K562 (cell line): Measurements from ENCODE around the gene NEU3. TPM values are rescaled to one million over a fixed set of nuclear protein-coding genes. Genes with fewer than 3 reads are reported as not detected.

Experiments
- CBFB ChIP-seq: sonication (generic); formaldehyde crosslinking; IDR thresholded peaks from 2 replicates; pipeline ENCODE4 v1.4.0; 2020; ENCODE audit warnings: mild to moderate bottlenecking, missing genetic modification reagents
- ESRRA ChIP-seq: fragments of 450-650 bp; IDR thresholded peaks from 2 replicates; pipeline ENCODE4 v1.6.1; 2014; ENCODE audit warnings: low read depth, mild to moderate bottlenecking, moderate library complexity, borderline replicate concordance
- HDAC3 ChIP-seq: fragments of 450-650 bp; IDR thresholded peaks from 2 replicates; pipeline ENCODE4 v1.6.1; 2018; ENCODE audit warnings: borderline replicate concordance, mild to moderate bottlenecking, moderate library complexity; ENCODE audit not compliant: partially characterized antibody
- ID3 ChIP-seq, 2 experiments: fragments of 250-450 bp in 1 of 2; fragments of 450-650 bp in 1 of 2; sonication (Bioruptor Pico) in 1 of 2; IDR thresholded peaks; 2 replicates each; pipeline versions ENCODE4 v1.6.1 to v1.8.0; 2016 to 2021; ENCODE audit warnings: mild to moderate bottlenecking in 2 of 2, moderate library complexity in 2 of 2, missing compliant biosample characterization in 1 of 2, missing genetic modification characterization in 1 of 2
- KDM5B ChIP-seq: fragments of 200-600 bp; sonication (generic); IDR thresholded peaks from 2 replicates; pipeline ENCODE4 v1.6.1; 2012; ENCODE audit warnings: low read depth, mild to moderate bottlenecking, moderate library complexity, low read length, control low read depth, inconsistent platforms; ENCODE audit not compliant: insufficient replicate concordance
- MXI1 ChIP-seq: IDR thresholded peaks from 2 replicates; pipeline ENCODE4 v1.6.1; 2011; ENCODE audit warnings: low read depth, mild to moderate bottlenecking, improper control_type of control experiment, low read length
- NBN ChIP-seq: fragments of 450-650 bp; IDR thresholded peaks from 2 replicates; pipeline ENCODE4 v1.6.1; 2016; ENCODE audit warnings: low read depth, mild to moderate bottlenecking
- RBM25 ChIP-seq: fragments of 200-400 bp; formaldehyde crosslinking; IDR thresholded peaks from 2 replicates; pipeline ENCODE4 v1.6.1; 2018; ENCODE audit warnings: low read length, low read depth, moderate library complexity; ENCODE audit not compliant: severe bottlenecking
- SMAD4 ChIP-seq: fragments of 250-450 bp; sonication (Bioruptor Pico); conservative IDR thresholded peaks from 2 replicates; pipeline ENCODE4 v1.8.0; 2021; ENCODE audit warnings: inconsistent platforms, mild to moderate bottlenecking, moderate library complexity
- SMARCB1 ChIP-seq: IDR thresholded peaks from 2 replicates; pipeline ENCODE4 v1.6.1; 2011; ENCODE audit warnings: improper control_type of control experiment, low read depth; ENCODE audit not compliant: insufficient read length
- SRSF7 ChIP-seq: fragments of 200-400 bp; formaldehyde crosslinking; optimal IDR thresholded peaks from 2 replicates; pipeline ENCODE3; 2017; ENCODE audit warnings: mild to moderate bottlenecking, low read depth, low read length
- YY1 ChIP-seq, 3 experiments: IDR thresholded peaks; 2 replicates each; pipeline ENCODE4 v1.6.1; 2011; ENCODE audit warnings: low read length in 2 of 3, mild to moderate bottlenecking in 2 of 3, moderate library complexity in 2 of 3, borderline replicate concordance in 1 of 3, control low read depth in 1 of 3, low read depth in 1 of 3; ENCODE audit not compliant: insufficient read depth in 3 of 3, insufficient replicate concordance in 2 of 3, control insufficient read depth in 1 of 3, insufficient read length in 1 of 3; ENCODE audit errors: extremely low read depth in 1 of 3
- ZKSCAN3 ChIP-seq: fragments of 250-450 bp; sonication (Bioruptor Pico); IDR thresholded peaks from 2 replicates; pipeline ENCODE4 v1.4.0; 2020
- ZNF133 ChIP-seq: fragments of 250-450 bp; sonication (Bioruptor Pico); IDR thresholded peaks from 2 replicates; pipeline ENCODE4 v1.4.0; 2020; ENCODE audit warnings: mild to moderate bottlenecking
- polyA plus RNA-seq, 8 experiments: library from polyadenylated mRNA; depleted of rRNA in 4 of 8; stranded (reverse) in 5 of 8; unstranded in 3 of 8; fragments of >200 nt; fragmentation: Nextera tagmentation in 2 of 8; fragmentation: Illumina TruSeq in 1 of 8; extraction: Ambion mirVana in 2 of 8; extraction: Trizol in 1 of 8; gene quantifications; 2 replicates each; pipeline versions ENCODE4 v1.2.1 to v1.2.3, GENCODE V29; 2011 to 2014; ENCODE audit warnings: inconsistent platforms in 1 of 8, missing spikeins in 1 of 8
- total RNA-seq, 7 experiments: library from RNA; depleted of rRNA in 6 of 7; stranded (reverse); fragments of >200 nt in 6 of 7; fragmentation: Illumina TruSeq in 2 of 7; extraction: Trizol in 2 of 7; gene quantifications; 2 replicates each; pipeline versions ENCODE4 v1.2.1 to v1.2.3, GENCODE V29; 2011 to 2021; ENCODE audit warnings: low replicate concordance in 1 of 7
- TF ChIP-seq, protein P1 (sequence below): sonication (generic); formaldehyde crosslinking; IDR thresholded peaks from 2 replicates; pipeline ENCODE4 v1.4.0; 2020; ENCODE audit warnings: mild to moderate bottlenecking, missing genetic modification reagents
- TF ChIP-seq, protein P2 (sequence below): fragments of 250-450 bp; sonication (Bioruptor Pico); IDR thresholded peaks from 2 replicates; pipeline ENCODE4 v1.5.0; 2021
- TF ChIP-seq, protein P3 (sequence below): sonication (generic); formaldehyde crosslinking; IDR thresholded peaks from 2 replicates; pipeline ENCODE4 v1.8.1; 2023; ENCODE audit warnings: mild to moderate bottlenecking, missing genetic modification reagents, moderate library complexity

The NEU3 gene
- total and polyA plus RNA-seq, 9 of the 15 experiments (the other 6 are each of a cell fraction or from before 2014, with no cell fraction given), result 6.2 to 41.3 (median 31.1) TPM

DNA sequence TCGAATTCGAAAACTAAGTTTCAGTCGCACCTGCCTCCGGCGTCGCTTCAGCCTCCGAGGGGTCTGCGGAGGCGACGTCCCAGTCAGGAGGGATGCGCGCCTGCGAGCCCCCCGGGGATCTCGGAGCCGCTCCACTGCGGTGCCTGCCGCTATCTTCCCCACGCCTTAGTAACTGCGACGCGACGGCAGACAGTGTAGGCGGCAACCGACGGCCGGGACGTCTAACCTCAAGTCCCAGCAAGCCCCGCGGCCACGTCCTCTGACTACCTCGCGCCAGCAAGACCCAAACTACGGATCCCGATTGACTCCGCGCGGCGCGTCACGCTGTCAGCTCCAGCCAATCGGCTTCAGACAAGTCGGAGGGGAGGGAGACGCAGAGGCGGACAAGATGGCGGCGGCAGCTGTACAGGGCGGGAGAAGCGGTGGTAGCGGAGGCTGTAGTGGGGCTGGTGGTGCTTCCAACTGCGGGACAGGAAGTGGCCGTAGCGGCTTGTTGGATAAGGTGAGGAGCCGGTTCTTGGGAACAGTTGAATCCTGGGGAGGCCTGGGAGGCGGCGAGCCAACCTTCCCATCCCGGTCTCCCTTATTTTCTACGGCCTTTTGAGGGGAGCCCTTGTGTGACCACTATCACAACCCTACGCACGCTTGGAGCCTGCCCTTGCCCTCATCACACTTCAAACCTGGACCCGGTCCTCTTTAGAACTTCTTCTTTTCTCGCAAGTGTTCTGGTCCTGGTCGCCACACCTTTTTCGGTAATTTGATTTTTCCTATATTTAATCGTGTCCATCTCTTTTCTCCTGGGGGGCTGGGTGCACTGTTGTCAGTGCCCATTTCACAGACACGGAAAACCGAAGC, 39.6 kb upstream of the NEU3 start, which contains the start of the genes SPCS2 and XRRA1 (continued):
- TF ChIP-seq YY1 (IDR thresholded peaks at IDR 0.05; ENCODE audit: borderline replicate concordance in 1 of 3, control insufficient read depth in 1 of 3, extremely low read depth in 1 of 3, insufficient read depth in 3 of 3, insufficient read length in 1 of 3, insufficient replicate concordance in 2 of 3, low read depth in 1 of 3, low read length in 2 of 3), result peak; percentile 88 to 98 (median 97)
- TF ChIP-seq SMARCB1, result peak; percentile 71
- 0 out of 2 replicates have a peak, but pooled peaks have one; percentile 8 for TF ChIP-seq NBN
- TF ChIP-seq SRSF7, result no peak
- TF ChIP-seq, protein P1, sequence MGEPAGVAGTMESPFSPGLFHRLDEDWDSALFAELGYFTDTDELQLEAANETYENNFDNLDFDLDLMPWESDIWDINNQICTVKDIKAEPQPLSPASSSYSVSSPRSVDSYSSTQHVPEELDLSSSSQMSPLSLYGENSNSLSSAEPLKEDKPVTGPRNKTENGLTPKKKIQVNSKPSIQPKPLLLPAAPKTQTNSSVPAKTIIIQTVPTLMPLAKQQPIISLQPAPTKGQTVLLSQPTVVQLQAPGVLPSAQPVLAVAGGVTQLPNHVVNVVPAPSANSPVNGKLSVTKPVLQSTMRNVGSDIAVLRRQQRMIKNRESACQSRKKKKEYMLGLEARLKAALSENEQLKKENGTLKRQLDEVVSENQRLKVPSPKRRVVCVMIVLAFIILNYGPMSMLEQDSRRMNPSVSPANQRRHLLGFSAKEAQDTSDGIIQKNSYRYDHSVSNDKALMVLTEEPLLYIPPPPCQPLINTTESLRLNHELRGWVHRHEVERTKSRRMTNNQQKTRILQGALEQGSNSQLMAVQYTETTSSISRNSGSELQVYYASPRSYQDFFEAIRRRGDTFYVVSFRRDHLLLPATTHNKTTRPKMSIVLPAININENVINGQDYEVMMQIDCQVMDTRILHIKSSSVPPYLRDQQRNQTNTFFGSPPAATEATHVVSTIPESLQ (CRISPR knock-in tag), result 0 out of 2 replicates have a peak, but pooled peaks have one; percentile 30
- peak; percentile 42; the same call in 1 of the 2 replicates for TF ChIP-seq MXI1
- TF ChIP-seq, protein P2, sequence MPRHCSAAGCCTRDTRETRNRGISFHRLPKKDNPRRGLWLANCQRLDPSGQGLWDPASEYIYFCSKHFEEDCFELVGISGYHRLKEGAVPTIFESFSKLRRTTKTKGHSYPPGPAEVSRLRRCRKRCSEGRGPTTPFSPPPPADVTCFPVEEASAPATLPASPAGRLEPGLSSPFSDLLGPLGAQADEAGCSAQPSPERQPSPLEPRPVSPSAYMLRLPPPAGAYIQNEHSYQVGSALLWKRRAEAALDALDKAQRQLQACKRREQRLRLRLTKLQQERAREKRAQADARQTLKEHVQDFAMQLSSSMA (CRISPR knock-in tag), result no peak
- peak; percentile 97 for TF ChIP-seq KDM5B
- peak; percentile 88 for TF ChIP-seq CBFB
- peak; percentile 93 for TF ChIP-seq SMAD4
- no peak for TF ChIP-seq HDAC3
- no peak for TF ChIP-seq ZKSCAN3 (CRISPR knock-in tag)
- TF ChIP-seq ID3 (CRISPR knock-in tag; IDR thresholded peaks at IDR 0.05), result no peak
- TF ChIP-seq ID3 (tag; IDR thresholded peaks at IDR 0.05), result peak; percentile 77
- TF ChIP-seq ZNF133, result no peak
- TF ChIP-seq, protein P3, sequence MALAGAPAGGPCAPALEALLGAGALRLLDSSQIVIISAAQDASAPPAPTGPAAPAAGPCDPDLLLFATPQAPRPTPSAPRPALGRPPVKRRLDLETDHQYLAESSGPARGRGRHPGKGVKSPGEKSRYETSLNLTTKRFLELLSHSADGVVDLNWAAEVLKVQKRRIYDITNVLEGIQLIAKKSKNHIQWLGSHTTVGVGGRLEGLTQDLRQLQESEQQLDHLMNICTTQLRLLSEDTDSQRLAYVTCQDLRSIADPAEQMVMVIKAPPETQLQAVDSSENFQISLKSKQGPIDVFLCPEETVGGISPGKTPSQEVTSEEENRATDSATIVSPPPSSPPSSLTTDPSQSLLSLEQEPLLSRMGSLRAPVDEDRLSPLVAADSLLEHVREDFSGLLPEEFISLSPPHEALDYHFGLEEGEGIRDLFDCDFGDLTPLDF, result peak; percentile 92
- peak; percentile 83; the same call in 1 of the 2 replicates for TF ChIP-seq ESRRA
- TF ChIP-seq RBM25, result peak; percentile 27
